ENCODE data around the gene TANK.

TANK gene

GRCh38 chr2:161207941-161208340 is 47.7 kb downstream of the TANK start:
- TF ChIP-seq, protein P1, sequence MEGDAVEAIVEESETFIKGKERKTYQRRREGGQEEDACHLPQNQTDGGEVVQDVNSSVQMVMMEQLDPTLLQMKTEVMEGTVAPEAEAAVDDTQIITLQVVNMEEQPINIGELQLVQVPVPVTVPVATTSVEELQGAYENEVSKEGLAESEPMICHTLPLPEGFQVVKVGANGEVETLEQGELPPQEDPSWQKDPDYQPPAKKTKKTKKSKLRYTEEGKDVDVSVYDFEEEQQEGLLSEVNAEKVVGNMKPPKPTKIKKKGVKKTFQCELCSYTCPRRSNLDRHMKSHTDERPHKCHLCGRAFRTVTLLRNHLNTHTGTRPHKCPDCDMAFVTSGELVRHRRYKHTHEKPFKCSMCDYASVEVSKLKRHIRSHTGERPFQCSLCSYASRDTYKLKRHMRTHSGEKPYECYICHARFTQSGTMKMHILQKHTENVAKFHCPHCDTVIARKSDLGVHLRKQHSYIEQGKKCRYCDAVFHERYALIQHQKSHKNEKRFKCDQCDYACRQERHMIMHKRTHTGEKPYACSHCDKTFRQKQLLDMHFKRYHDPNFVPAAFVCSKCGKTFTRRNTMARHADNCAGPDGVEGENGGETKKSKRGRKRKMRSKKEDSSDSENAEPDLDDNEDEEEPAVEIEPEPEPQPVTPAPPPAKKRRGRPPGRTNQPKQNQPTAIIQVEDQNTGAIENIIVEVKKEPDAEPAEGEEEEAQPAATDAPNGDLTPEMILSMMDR (IDR thresholded peaks at IDR 0.05; ENCODE audit: low read depth, low read length), result no peak
- peak; percentile 8 to 31 for DNase-seq (ENCODE audit: low read depth in 2 of 2)
- no peak overlapping the region for H3K4me3 ChIP-seq (replicated peaks in 1 of 2; ENCODE audit: low read depth in 2 of 2, low read length in 2 of 2)

DNA sequence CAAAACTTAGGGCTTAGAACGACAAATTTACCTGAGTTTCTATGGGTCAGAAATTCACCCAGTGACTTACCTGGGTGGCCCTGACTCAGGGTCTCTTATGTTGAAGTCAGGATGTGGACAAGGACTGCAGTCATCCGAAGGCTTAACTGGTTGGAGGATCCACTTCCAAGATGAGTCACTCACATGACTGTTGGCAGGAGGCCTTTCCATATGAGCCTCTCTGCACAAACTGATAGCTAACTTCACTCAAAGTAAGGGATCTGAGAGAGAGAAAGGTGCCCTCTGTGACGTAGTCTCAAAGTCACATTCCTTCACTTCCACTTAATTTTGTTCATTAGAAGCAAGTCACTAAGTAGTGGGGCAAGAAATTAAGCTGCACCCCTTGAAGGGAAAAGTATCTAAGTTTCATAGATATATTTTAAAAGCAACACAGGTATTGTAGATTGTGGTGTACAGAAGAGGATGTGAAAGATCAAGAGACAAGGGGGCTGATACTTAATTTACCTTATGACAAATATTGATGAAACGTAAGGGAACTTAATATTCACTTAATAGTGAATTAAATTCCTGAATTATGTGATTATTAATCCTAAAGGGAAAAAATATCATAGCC is 48.4 kb downstream of the TANK start:
- TF ChIP-seq, protein P1 (IDR thresholded peaks at IDR 0.05; ENCODE audit: low read depth, low read length), result no peak
- DNase-seq (ENCODE audit: low read depth in 2 of 2), result peak; percentile 67 to 84
- no peak overlapping the region for H3K4me3 ChIP-seq (replicated peaks in 1 of 2; ENCODE audit: low read depth in 2 of 2, low read length in 2 of 2)

DNA sequence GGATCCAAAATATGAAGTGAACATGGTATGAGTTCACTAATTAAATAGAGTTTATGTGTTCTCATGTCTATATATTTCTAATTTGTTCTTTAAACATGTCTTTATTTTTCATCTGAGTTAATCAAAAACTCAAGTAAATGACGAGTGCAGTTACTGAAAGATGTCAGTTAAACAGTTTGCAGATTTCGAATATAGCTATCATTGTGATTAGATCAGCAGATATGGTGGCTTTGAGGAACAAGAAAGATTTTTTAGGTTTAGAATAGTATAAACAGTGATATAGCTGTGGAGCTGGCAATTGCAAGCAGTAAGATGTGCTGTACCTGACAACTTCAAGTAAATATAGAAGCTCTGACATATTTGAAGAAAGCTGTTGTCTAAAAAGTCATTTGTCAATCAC is 49.7 kb downstream of the TANK start:
- TF ChIP-seq, protein P1 (IDR thresholded peaks at IDR 0.05; ENCODE audit: low read depth, low read length), result no peak
- H3K4me3 ChIP-seq (replicated peaks in 1 of 2; ENCODE audit: low read depth in 2 of 2, low read length in 2 of 2), result no peak overlapping the region
- no peak for DNase-seq (ENCODE audit: low read depth in 2 of 2)

GRCh38 chr2:161217597-161218185 is 57.5 kb downstream of the TANK start:
- TF ChIP-seq, protein P1 (IDR thresholded peaks at IDR 0.05; ENCODE audit: low read depth, low read length), result no peak
- peak in 1 of 2 donors; percentile 25 for DNase-seq (ENCODE audit: low read depth in 2 of 2)
- no peak overlapping the region for H3K4me3 ChIP-seq (replicated peaks in 1 of 2; ENCODE audit: low read depth in 2 of 2, low read length in 2 of 2)

DNA sequence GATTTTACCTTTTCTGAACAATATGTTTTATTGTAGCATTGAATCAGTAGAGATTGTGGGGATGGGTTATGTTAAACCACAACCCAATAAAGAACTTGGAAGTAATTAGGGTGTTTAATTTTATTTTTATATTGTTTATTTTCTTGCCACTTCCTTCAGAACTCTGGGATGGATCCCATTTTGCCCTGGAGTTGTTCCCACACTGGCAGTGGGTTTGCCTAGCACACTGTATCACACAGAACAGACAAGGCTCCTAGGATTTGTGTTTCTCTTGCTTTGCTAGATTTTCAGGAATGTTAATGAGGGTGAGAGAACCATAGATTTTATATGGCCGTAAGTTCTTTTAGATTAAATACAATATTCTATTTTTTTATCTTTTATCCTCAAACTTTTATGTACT is 59.0 kb downstream of the TANK start:
- TF ChIP-seq, protein P1 (IDR thresholded peaks at IDR 0.05; ENCODE audit: low read depth, low read length), result no peak
- H3K4me3 ChIP-seq (replicated peaks in 1 of 2; ENCODE audit: low read depth in 2 of 2, low read length in 2 of 2), result no peak overlapping the region
- no peak for DNase-seq (ENCODE audit: low read depth in 2 of 2)

DNA sequence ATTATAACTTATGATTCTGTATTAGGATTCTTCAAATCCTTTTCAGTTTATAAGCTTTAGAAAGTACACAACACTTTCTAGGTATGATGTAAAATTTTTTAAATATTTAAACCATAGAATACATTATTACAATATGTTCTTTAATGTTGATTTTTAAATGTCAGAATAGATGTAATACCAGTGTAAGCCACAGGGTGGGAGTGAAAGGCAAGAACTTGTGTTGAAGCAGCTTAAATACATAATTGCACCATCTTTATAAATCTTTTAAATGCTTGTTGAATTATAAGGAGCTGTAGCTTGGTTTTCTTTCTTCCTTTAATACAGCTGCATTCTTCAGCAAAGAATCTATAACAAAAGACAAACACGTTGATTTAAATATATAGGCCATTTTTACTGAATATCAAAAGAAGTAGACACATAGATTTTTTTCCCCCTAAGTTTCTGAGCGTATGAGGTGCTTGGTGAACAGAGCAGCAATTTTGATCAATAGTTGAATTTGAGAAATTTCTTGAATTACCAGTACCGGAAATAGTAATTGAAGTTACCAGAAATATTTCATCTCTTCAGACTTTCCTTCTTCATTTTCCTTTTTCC is 63.0 kb downstream of the TANK start:
- TF ChIP-seq, protein P1 (IDR thresholded peaks at IDR 0.05; ENCODE audit: low read depth, low read length), result peak; percentile 47
- H3K4me3 ChIP-seq (replicated peaks in 1 of 2; ENCODE audit: low read depth in 2 of 2, low read length in 2 of 2), result no peak overlapping the region
- peak; percentile 72 to 77 for DNase-seq (ENCODE audit: low read depth in 2 of 2)

Data from cardiac fibroblast (primary cell).